Effector CD4-positive, alpha-beta T cell (primary cell): ENCODE measurements around the gene CYB561A3.
"Not testable (repeated sequence)": the region's sequence is repeated elsewhere in the genome, so short reads cannot be mapped to it uniquely, and the experiment has no call there.

Source experiments
- DNase-seq: peaks from one replicate; pipeline ENCODE4 v3.0.0-alpha.2; 2020
- total RNA-seq: gene quantifications from one replicate; lab custom pipeline; 2026; lab: John Stamatoyannopoulos, UW

Gene CYB561A3
- 53.3 reads per million, percentile 70 among the genes with 10 or more reads in this experiment for total RNA-seq

- DNase-seq = peak; percentile 83
These were observed at the start of gene CYB561A3, which contains the start of gene TMEM138 for GRCh38 chr11:61361741-61362541. TSS of gene CYB561A3 (minus strand) at chr11:61361882. CDS start at chr11:61356713, 5,169 bp downstream. TSS of gene TMEM138 (plus strand) at chr11:61362374. CDS start at chr11:61364391, 2,017 bp downstream.

- DNase-seq = no peak
These were observed 45.5 kb upstream of the CYB561A3 start for GRCh38 chr11:61406991-61407728.

- DNase-seq = no peak
These were observed 44.4 kb upstream of the CYB561A3 start for GRCh38 chr11:61406067-61406466.

- DNase-seq = no peak
These were observed 43.0 kb upstream of the CYB561A3 start for GRCh38 chr11:61404641-61405040.

GRCh38 chr11:61404103-61404502 lies 42.4 kb upstream of the CYB561A3 start:
- DNase-seq = no peak

GRCh38 chr11:61403658-61404057 lies 42.0 kb upstream of the CYB561A3 start:
- no peak for DNase-seq

- no peak for DNase-seq
These were observed 39.9 kb upstream of the CYB561A3 start for GRCh38 chr11:61401573-61401972.

- no peak for DNase-seq
These were observed 39.5 kb upstream of the CYB561A3 start for GRCh38 chr11:61401173-61401572.

GRCh38 chr11:61392981-61393595 lies 31.4 kb upstream of the CYB561A3 start:
- DNase-seq = no peak

GRCh38 chr11:61390161-61390560 lies 28.5 kb upstream of the CYB561A3 start:
- no peak for DNase-seq

- DNase-seq = no peak
These were observed 22.9 kb upstream of the CYB561A3 start for GRCh38 chr11:61384271-61385242.

- not testable (repeated sequence) for DNase-seq
These were observed 22.2 kb upstream of the CYB561A3 start for GRCh38 chr11:61383859-61384258.

GRCh38 chr11:61380884-61381283 lies 19.2 kb upstream of the CYB561A3 start:
- no peak for DNase-seq

GRCh38 chr11:61378713-61379313 lies 17.1 kb upstream of the CYB561A3 start:
- no peak for DNase-seq

GRCh38 chr11:61377461-61378160 lies 15.9 kb upstream of the CYB561A3 start:
- DNase-seq = no peak

- DNase-seq = no peak
These were observed 14.1 kb upstream of the CYB561A3 start for GRCh38 chr11:61375761-61376108.

GRCh38 chr11:61372659-61373420 lies 11.2 kb upstream of the CYB561A3 start:
- DNase-seq = no peak

- DNase-seq = no peak
These were observed 8.8 kb upstream of the CYB561A3 start for GRCh38 chr11:61370349-61371005.
